ENCODE data around the gene PTPRG.
A peak's percentile ranks its signal among the peaks of the same experiment; 100 is the strongest.

PTPRG gene

GRCh38 chr3:61934505-61934871 is 373.1 kb downstream of the PTPRG start:
- H3K27ac ChIP-seq, result no peak overlapping the region

DNA sequence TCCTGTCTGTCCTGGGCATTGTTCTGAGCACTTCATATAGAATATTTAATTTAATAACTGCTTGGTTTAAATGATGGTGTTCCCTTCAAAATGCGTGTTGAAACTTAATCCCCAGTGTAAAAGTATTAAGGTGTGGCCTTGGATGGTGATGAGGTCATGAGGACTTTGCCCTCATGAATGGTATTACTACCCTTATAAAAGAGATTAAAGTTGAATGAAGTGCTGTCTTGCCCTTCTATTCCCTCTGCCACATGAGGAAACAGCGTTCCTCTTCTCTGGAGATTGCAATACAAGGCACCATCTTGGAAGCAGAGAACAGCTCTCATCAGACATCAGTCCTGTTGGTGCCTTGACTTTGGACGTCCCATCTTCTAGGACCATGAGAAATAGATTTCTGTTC is 374.4 kb downstream of the PTPRG start:
- DNase-seq, result no peak
- TF ChIP-seq, protein P1, sequence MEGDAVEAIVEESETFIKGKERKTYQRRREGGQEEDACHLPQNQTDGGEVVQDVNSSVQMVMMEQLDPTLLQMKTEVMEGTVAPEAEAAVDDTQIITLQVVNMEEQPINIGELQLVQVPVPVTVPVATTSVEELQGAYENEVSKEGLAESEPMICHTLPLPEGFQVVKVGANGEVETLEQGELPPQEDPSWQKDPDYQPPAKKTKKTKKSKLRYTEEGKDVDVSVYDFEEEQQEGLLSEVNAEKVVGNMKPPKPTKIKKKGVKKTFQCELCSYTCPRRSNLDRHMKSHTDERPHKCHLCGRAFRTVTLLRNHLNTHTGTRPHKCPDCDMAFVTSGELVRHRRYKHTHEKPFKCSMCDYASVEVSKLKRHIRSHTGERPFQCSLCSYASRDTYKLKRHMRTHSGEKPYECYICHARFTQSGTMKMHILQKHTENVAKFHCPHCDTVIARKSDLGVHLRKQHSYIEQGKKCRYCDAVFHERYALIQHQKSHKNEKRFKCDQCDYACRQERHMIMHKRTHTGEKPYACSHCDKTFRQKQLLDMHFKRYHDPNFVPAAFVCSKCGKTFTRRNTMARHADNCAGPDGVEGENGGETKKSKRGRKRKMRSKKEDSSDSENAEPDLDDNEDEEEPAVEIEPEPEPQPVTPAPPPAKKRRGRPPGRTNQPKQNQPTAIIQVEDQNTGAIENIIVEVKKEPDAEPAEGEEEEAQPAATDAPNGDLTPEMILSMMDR (IDR thresholded peaks at IDR 0.05; ENCODE audit: low read depth, low read length, missing control alignments), result no peak
- Histone ChIP-seq H3K36me3 (replicated peaks) (no peaks in the 10 kb centered on the region), H3K4me3 (ENCODE audit: low read depth, low read length) (no peak overlapping the region), H3K27ac (no peak overlapping the region), H3K27me3 (replicated peaks) (no peaks in the 10 kb centered on the region)
- in situ Hi-C loops (cut with HindIII; ENCODE audit: low pct_ligation_motif_present, low sequenced_read_pairs), result no loop called here

More at GRCh38 chr3:61934505-61934871, 373.1 kb downstream of the PTPRG start:
- TF ChIP-seq, protein P1 (IDR thresholded peaks at IDR 0.05; ENCODE audit: low read depth, low read length, missing control alignments), result no peak
- DNase-seq, result no peak
- H3K4me3 ChIP-seq (ENCODE audit: low read depth, low read length), result no peak overlapping the region
- H3K36me3 ChIP-seq (replicated peaks), result no peaks in the 10 kb centered on the region
- H3K27me3 ChIP-seq (replicated peaks), result no peaks in the 10 kb centered on the region
- in situ Hi-C loops (cut with HindIII; ENCODE audit: low pct_ligation_motif_present, low sequenced_read_pairs), result no loop called here

GRCh38 chr3:61936344-61936937 is 375.1 kb downstream of the PTPRG start:
- Histone ChIP-seq H3K27ac (no peak overlapping the region), H3K4me3 (ENCODE audit: low read depth, low read length) (no peak overlapping the region), H3K27me3 (replicated peaks) (no peaks in the 10 kb centered on the region), H3K36me3 (replicated peaks) (no peaks in the 10 kb centered on the region)
- TF ChIP-seq, protein P1 (IDR thresholded peaks at IDR 0.05; ENCODE audit: low read depth, low read length, missing control alignments), result peak; percentile 82
- peak; percentile 25 for DNase-seq
- in situ Hi-C loops (cut with HindIII; ENCODE audit: low pct_ligation_motif_present, low sequenced_read_pairs), result no loop called here

- no peak overlapping the region for H3K4me3 ChIP-seq (ENCODE audit: low read depth, low read length)
- H3K27me3 ChIP-seq (replicated peaks), result no peaks in the 10 kb centered on the region
- H3K36me3 ChIP-seq (replicated peaks), result no peaks in the 10 kb centered on the region
- H3K27ac ChIP-seq, result no peak overlapping the region
- in situ Hi-C loops (cut with HindIII; ENCODE audit: low pct_ligation_motif_present, low sequenced_read_pairs), result no loop called here
- no peak for DNase-seq
- TF ChIP-seq, protein P1 (IDR thresholded peaks at IDR 0.05; ENCODE audit: low read depth, low read length, missing control alignments), result no peak
Observed at GRCh38 chr3:61937477-61937876, 376.1 kb downstream of the PTPRG start.

GRCh38 chr3:61938878-61939549 is 377.6 kb downstream of the PTPRG start:
- H3K27me3 ChIP-seq (replicated peaks), result no peaks in the 10 kb centered on the region
- no peak overlapping the region for H3K4me3 ChIP-seq (ENCODE audit: low read depth, low read length)
- TF ChIP-seq, protein P1 (IDR thresholded peaks at IDR 0.05; ENCODE audit: low read depth, low read length, missing control alignments), result no peak
- no peak overlapping the region for H3K27ac ChIP-seq
- no peak for DNase-seq
- in situ Hi-C loops (cut with HindIII; ENCODE audit: low pct_ligation_motif_present, low sequenced_read_pairs), result no loop called here
- no peaks in the 10 kb centered on the region for H3K36me3 ChIP-seq (replicated peaks)

Data from brain microvascular endothelial cell (primary cell).